Amniotic epithelial cell (primary cell): Measurements from ENCODE around the gene HMGCLL1.

Experiments
- DNase-seq: peaks from one replicate; pipeline ENCODE4 v3.0.0-alpha.2; 2010; ENCODE audit warnings: low read depth

HMGCLL1 gene

GRCh38 chr6:55443238-55444134 lies 135.5 kb downstream of the HMGCLL1 start:
- no peak for DNase-seq

DNA sequence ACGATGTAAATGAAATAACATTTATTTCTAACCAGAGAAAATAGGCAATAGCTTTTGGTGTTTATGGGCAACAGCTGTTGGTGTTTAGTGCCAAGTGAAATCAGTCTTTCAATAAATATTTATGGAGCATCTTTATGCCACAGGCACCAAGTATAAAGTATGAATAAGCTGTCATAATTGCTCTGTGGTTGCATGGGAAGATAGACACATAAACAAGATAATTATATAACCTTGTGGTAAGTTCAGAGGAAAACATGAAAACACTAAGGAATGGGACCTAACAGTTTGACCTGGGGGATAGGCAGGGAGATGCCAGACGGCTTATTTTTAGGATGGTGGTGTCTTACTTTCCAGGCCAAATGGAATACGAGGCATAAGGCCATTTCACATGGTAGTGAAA lies 140.8 kb downstream of the HMGCLL1 start:
- peak; percentile 15 for DNase-seq

GRCh38 chr6:55437141-55437540 lies 141.9 kb downstream of the HMGCLL1 start:
- DNase-seq, result peak; percentile 89

- peak; percentile 63 for DNase-seq
Measured at GRCh38 chr6:55433446-55434130, 145.4 kb downstream of the HMGCLL1 start.

- DNase-seq, result no peak
Measured at GRCh38 chr6:55423933-55424332, 155.1 kb downstream of the HMGCLL1 start.

DNA sequence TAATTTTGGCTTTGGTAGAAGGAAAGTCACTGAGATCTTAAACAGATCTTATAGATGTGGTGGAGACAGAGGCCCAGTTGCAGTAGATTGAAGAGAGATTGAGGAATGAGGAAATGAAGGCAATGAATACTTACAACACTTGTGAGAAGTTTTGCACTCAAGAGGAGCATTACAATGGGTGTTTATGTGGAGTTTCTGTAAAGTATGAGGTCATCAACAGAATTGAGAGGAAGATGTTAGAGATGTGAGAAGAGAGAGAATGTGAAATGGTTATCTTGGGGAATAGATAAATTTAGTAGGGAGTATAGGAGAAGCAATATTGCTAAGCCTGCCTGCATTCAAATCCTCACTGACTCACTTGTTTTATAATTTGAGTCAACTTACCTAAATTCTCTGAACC lies 168.3 kb downstream of the HMGCLL1 start:
- no peak for DNase-seq

DNA sequence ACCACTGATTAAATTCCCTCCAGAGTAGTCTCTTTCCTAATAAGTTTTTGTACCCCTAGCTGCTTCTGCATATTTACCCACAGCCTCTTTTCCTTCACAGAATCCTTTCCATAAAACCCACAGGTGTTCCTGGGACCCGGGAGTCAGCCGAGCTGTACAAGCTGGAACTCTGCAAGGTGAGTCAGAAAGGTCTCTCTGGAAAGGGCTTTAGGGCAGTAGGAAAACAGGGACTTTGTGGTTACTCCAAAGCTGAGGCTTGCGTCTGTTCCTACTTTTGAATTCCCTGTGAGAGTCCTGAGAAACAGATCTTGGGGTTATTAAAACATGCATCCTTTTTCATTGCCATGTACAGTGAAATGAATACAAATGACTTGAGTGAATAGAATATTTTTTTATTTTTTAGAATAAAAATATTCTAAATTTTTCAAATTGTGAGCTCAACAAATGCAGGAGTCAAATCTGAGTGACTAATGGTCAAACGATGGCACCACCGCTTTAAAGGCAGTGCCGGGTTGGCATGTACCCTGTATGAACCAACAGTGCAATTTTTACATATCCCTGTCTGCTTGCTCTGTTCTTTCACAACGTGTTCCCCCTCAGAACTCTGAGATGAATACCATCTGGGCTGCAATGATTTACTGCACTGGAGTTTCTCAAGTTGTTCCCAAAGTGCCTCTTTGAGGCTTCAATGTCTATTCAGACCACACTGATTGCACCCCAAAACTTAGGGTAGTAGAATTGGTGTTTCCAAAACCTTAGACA lies 173.3 kb downstream of the HMGCLL1 start:
- peak; percentile 66 for DNase-seq

GRCh38 chr6:55399351-55399750 lies 179.6 kb downstream of the HMGCLL1 start:
- peak; percentile 87 for DNase-seq

- DNase-seq, result peak; percentile 92
Measured at GRCh38 chr6:55397986-55398385, 181.0 kb downstream of the HMGCLL1 start.

DNA sequence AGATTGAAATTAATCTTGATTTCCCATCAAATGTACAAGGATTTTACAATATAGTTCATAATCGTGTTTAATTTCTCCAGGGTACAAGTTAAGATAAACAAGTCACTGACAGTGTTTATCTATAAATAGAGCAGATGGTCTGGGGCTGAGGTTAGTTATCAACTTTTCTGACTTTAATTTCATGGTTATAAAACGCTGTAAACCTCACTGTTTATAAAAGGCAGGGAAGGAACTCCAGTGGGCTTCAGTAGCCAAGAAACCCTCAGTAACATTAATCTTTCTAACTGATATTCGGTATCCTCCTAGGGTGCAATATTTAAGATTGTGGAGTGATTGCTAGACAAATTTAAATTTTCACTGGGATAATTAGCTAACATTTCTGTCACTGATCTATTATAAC lies 183.1 kb downstream of the HMGCLL1 start:
- DNase-seq, result peak; percentile 43

- peak; percentile 57 for DNase-seq
Measured at GRCh38 chr6:55388211-55388610, 190.8 kb downstream of the HMGCLL1 start.
